ENCODE results near the gene ERMAP.

DNA sequence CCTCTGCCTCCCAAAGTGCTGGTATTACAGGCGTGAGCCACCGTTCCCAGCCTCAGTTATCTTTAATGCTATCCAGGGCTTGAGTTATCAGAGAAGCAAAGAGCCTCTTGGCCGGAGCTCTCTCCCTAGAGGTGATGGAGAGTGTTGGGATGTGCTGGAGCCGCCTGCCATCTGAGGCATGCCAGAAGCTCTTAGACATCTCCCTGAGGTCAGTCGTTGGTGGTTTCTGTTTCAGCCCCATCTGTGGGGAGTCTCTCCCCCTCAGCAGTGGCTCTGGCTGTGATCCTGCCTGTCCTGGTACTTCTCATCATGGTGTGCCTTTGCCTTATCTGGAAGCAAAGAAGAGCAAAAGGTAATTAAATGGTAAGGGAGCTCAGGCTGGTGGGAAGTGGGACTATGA, 17.9 kb downstream of the ERMAP start:
- TF ChIP-seq POLR2A (IDR thresholded peaks at IDR 0.05), result no peak
- TF ChIP-seq, protein P1, sequence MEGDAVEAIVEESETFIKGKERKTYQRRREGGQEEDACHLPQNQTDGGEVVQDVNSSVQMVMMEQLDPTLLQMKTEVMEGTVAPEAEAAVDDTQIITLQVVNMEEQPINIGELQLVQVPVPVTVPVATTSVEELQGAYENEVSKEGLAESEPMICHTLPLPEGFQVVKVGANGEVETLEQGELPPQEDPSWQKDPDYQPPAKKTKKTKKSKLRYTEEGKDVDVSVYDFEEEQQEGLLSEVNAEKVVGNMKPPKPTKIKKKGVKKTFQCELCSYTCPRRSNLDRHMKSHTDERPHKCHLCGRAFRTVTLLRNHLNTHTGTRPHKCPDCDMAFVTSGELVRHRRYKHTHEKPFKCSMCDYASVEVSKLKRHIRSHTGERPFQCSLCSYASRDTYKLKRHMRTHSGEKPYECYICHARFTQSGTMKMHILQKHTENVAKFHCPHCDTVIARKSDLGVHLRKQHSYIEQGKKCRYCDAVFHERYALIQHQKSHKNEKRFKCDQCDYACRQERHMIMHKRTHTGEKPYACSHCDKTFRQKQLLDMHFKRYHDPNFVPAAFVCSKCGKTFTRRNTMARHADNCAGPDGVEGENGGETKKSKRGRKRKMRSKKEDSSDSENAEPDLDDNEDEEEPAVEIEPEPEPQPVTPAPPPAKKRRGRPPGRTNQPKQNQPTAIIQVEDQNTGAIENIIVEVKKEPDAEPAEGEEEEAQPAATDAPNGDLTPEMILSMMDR (IDR thresholded peaks at IDR 0.05), result no peak

All from Peyer's patch (tissue), 4 donors.